NCI-H2196 treated with DMSO at 0.1 percent for 48 hours (cell line): ENCODE results near the gene ACAA1.
"Not testable (repeated sequence)": the region's sequence is repeated elsewhere in the genome, so short reads cannot be mapped to it uniquely, and the experiment has no call there.

Source experiments
- DNase-seq: peaks from one replicate; lab custom pipeline; 2025; ENCODE audit not compliant: unreplicated experiment; lab: John Stamatoyannopoulos, UW

ACAA1 gene

GRCh38 chr3:38136777-38137614 is at the start of gene ACAA1:
TSS of gene ACAA1 (minus strand) at chr3:38137127. CDS start at chr3:38137035, 92 bp downstream.
- DNase-seq: peak; percentile 83

GRCh38 chr3:38177181-38177580 is 40.3 kb upstream of the ACAA1 start:
- DNase-seq: no peak

DNA sequence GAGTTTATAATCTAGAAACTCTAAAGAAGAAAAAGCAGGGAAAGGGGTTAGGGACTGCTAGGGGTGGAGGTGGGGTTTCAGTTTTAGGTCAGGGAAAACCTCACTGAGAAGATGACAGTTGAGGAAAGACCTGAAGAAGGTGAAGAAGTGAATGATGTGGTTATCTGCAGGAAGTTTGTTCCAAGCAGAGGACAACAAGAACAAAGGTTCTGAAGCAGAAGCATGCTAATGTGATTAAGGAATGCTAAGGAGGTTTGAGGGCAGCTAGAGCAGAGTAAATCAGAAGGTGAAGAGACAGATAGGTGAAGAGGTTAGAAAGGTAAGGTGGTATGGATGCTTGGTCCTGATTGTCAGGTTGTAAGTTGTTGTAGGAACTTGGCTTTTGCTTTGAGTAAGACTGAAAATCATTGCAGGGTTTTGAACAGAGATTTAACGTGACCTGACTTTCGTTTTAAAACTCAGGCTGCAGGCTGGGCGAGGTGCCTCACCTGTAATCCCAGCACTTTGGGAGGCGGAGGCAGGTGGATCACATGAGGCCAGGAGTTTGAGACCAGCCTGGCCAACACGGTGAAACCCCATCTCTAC is 37.0 kb upstream of the ACAA1 start:
- DNase-seq: no peak

GRCh38 chr3:38171622-38172021 is 34.7 kb upstream of the ACAA1 start:
- DNase-seq: no peak

- no peak for DNase-seq
These were observed 33.8 kb upstream of the ACAA1 start for GRCh38 chr3:38170722-38171121.

DNA sequence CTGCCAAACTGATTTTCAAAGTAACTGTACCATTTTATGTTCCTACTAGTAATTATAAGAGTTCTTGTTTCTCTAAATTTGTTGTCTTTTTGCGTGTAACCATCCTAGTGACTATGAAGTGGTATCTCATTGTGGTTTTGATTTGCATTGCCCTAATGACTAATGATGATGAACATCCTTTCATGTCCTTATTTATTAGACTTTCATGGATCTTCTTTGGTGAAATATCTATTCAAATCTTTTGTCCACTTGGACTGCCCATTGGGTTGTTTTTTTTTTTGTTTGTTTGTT is 32.0 kb upstream of the ACAA1 start:
- DNase-seq: no peak

DNA sequence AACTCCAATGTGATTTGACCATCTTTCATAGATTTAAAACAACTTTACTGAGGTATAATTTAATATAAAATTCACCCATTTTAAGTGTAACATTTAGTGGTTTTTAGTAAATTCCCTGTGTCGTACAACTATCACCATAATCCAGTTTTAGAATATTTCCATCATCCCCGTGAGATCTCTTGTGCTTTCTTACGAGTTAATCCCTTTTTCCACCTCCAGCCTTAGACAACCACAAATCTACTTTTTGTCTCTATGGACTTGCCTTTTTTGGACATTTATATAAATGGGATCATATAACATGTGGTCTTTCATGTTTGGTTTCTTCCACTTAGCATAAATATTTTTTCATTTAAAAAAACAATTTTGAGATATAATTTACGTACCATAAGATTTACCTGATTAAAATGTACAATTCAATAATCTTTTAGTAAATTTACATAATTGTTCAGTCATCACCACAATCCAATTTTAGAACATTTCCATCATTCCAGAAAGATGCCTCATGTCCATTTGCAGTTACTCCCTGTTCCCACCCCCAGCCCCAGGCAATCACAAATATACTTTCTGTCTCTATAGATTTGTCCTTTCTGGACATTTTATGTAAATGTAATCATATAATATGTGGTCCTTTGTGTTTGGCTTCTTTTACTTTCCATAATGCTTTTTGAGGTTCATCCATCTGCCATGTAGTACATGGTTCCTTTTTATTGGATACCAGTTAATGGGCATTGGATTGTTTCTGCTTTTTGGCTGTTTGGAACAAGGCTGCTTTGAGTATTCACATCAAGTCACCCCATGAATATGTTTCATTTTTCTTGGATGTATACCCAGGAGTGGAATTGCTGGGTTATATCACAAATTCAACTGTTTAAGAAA is 31.5 kb upstream of the ACAA1 start:
- no peak for DNase-seq

DNA sequence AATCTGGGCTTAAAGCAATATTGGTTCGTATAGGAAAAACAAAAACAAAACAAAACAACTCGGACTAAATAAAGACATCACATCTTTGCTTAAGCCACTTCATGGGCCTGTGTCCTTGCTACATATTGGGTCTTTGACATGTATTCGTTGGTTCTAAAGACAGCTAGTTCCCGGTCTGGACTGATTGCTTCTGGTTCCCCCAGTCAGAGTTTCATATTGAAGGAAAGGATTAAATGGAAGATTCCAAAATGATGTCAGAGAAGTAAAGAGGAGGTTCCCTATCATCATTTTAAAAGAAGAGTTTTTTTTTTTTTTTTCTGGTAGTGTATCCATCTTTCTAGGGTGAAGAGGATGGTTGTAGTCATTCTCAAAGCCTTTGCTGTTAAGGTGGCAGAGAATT is 30.7 kb upstream of the ACAA1 start:
- no peak for DNase-seq

DNA sequence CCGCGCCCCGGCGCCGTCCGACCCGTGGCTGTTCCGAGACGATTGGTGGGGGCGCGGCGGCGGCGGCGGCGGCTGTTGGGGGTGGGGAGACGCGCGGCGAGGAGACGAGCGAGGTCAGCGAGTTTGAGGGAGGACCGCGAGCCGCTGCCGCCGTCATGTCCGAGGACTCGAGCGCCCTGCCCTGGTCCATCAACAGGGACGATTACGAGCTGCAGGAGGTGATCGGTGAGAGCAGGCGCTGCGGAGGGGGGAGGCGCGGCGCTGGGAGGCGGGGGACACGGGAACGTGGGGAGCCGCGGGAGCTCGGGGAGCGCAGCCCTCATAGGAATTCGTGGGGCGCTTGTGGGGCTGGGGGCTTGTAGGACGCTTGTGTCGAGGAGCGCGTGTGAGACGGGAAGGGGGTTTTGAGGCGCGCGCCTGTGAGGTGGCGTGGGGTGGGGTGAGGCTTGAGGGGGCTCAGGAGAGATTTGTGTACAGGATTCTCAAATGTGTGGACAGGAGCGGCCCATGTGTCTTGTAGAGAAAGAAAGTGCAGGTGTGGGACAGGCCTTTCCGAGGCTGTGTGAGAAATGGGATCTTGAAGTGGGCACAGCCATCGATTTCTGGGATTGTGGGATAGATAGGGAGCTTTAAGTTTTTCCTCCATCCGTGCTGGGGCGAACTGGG is 28.9 kb upstream of the ACAA1 start:
- no peak for DNase-seq

- DNase-seq: peak; percentile 89
These were observed 28.2 kb upstream of the ACAA1 start, which contains the start of gene OXSR1 for GRCh38 chr3:38164952-38165721. TSS of gene OXSR1 (plus strand) at chr3:38165537. CDS start at chr3:38165877, 340 bp downstream.

DNA sequence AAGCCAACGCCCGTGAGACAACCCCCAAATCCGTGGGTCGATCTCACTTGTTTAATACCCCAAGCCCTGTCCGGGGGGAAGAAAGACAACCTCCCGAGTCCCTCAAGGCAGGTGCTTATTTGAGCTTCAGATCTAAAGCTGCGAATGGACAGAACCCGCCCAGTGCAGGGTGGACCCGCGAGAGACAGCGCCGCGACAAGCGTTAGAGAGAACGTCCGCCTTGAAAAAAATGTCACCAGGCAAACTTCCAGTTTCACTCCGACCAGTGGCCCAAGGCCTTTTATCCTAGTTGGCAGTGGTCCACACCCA is 27.7 kb upstream of the ACAA1 start:
- no peak for DNase-seq

DNA sequence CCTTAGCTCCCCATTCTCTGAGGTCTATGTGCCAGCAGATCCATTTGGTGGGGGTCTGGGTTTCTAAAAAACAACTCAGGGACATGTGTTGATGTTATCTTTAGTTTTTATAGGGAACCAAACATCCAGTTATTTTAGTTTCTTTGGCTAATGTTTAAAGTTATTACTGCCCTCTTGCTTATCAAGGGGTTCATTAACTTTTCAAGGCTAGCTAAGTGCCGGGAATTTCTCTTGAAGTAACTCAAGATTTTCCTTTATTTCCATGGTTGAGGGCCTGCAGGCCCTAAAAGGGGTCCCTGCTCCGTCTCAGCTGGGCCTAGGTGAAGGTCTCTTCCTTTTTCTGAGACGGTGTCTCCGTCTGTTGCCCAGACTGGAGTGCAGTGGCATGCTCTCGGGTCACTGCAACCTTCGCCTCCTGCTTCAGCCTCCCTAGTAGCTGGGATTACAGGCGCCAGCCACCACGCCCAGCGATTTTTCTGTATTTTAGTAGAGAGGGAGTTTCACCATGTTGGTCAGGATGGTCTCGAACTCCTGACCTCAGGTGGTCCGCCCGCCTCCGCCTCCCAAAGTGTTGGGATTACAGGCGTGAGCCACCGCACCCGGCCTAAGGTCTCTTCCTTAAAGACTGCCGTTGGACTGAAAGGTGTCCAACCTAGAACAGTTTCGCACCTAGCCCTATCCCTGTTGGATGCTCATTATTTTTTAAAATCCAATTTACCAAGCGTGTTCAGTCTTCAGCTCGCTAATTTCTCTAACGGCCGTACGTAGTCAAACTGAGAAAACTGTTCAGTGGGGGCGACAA is 27.1 kb upstream of the ACAA1 start:
- DNase-seq: no peak

GRCh38 chr3:38163117-38163840 is 26.4 kb upstream of the ACAA1 start:
- no peak for DNase-seq

GRCh38 chr3:38160704-38161103 is 23.8 kb upstream of the ACAA1 start:
- not testable (repeated sequence) for DNase-seq

- DNase-seq: no peak
These were observed 21.5 kb upstream of the ACAA1 start for GRCh38 chr3:38158472-38158871.

DNA sequence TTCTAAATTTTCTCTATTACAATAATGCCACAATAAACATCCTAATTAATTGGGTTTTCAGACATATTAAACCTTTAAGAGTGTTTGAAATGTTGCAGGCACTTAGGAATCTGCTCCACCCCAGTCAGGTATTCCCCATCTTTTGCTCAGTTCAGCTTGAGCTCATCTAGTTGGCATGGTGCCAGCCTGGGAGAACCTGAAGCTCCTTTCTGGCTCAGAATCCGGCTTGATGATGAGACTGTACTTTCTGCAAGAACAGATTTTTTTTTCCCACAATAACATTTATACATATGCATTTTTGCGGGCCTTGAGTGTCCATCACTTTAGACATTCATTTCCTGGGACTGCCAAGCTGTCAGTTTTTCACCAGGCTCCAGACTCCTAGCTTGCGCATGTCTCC is 20.7 kb upstream of the ACAA1 start:
- DNase-seq: no peak

DNA sequence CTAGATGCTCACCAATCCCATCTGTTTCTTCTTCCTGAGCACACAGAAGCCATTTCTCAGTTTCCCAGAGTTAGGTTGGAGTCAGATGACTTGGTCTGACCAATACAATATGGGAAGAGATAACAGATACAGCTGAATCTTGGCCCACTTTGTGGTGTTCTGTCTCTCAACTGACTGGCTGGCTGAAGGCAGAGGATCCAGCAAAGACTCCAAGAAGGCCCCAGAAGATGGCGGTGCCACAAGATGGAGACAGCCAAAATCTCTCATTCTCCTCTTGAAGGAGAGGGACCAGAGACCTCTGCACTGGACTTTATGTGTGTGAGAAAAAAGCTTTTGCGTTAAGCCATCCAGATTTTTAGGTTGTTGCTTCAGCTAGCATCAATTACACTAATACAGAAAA is 20.2 kb upstream of the ACAA1 start:
- DNase-seq: no peak

DNA sequence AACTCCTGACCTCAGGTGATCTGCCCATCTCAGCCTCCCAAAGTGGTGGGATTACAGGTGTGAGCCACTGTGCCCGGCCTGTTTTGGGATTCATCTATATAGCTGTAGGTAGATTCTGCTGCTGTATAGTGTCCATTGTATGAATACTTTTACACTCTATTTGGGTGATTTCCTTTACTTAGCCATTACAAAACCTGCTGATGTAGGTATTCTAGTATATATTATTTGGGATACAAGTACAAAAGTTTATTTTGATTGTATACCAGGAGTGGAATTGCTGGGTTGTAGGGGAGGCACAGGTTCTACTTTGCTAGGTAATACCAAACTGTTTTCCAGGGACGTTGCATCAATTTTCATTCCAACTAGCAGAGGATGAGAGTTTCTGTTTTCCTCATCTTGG is 18.9 kb upstream of the ACAA1 start:
- DNase-seq: no peak

- DNase-seq: no peak
These were observed 17.8 kb upstream of the ACAA1 start for GRCh38 chr3:38154625-38155255.
